Caco-2 (cell line): ENCODE results near the gene SMKR1. TPM values are rescaled to one million over a fixed set of nuclear protein-coding genes. Genes with fewer than 3 reads are reported as not detected.

Experiments used
- BruUV-seq: library from RNA; stranded (reverse); fragments of 400-500 nt; replicated peaks from 2 replicates; lab custom pipeline; 2021; lab: Mats Ljungman, UMichigan
- CTCF ChIA-PET: fragments of 300-600 bp; sonication (Branson Sonifier 250); formaldehyde crosslinking; loops from one replicate; lab custom pipeline; 2022; ENCODE audit warnings: antibody characterized with exemption; lab: Charles Lee
- POLR2A ChIA-PET: fragments of 300-600 bp; sonication (Branson Sonifier 250); formaldehyde crosslinking; loops from one replicate; lab custom pipeline; 2022; ENCODE audit warnings: antibody characterized with exemption; lab: Charles Lee
- DNase-seq, 2 experiments: peaks; one replicate each; pipeline versions ENCODE4 v3.0.0 to v3.0.0-alpha.2; 2020 to 2022
- H3K27me3 ChIP-seq: replicated peaks from 2 replicates; pipeline ENCODE4 v1.6.0; 2011; ENCODE audit warnings: low read length; ENCODE audit not compliant: control insufficient read depth, insufficient read depth
- H3K36me3 ChIP-seq: 2 replicates; pipeline ENCODE4 v1.5.1; 2011; ENCODE audit warnings: low read length; ENCODE audit not compliant: control insufficient read depth, insufficient read depth
- H3K4me1 ChIP-seq: fragments of 250-450 bp; sonication (Bioruptor Pico); 2 replicates; pipeline ENCODE4 v1.5.1; 2020; ENCODE audit warnings: mild to moderate bottlenecking
- H3K4me3 ChIP-seq: 2 replicates; pipeline ENCODE4 v1.5.1; 2011; ENCODE audit warnings: low read depth, mild to moderate bottlenecking, control low read depth, low read length
- H3K9me3 ChIP-seq: fragments of 250-450 bp; sonication (Bioruptor Pico); 2 replicates; pipeline ENCODE4 v1.5.1; 2020; ENCODE audit warnings: mild to moderate bottlenecking, moderate library complexity
- H3K27ac Mint-ChIP-seq: one replicate; pipeline ENCODE4 v1.8.0; 2022; ENCODE audit warnings: mixed read lengths; ENCODE audit not compliant: unreplicated experiment
- H3K27me3 Mint-ChIP-seq: one replicate; pipeline ENCODE4 v1.8.0; 2022; ENCODE audit warnings: mixed read lengths; ENCODE audit not compliant: insufficient read depth, unreplicated experiment
- H3K36me3 Mint-ChIP-seq: one replicate; pipeline ENCODE4 v1.8.0; 2022; ENCODE audit warnings: mild to moderate bottlenecking, mixed read lengths; ENCODE audit not compliant: insufficient read depth, unreplicated experiment
- H3K4me1 Mint-ChIP-seq: one replicate; pipeline ENCODE4 v1.8.0; 2022; ENCODE audit warnings: low read depth, mixed read lengths; ENCODE audit not compliant: unreplicated experiment
- H3K4me3 Mint-ChIP-seq: one replicate; pipeline ENCODE4 v1.8.0; 2022; ENCODE audit warnings: mild to moderate bottlenecking, moderate library complexity, mixed read lengths; ENCODE audit not compliant: unreplicated experiment
- H3K9me3 Mint-ChIP-seq: one replicate; pipeline ENCODE4 v1.8.0; 2022; ENCODE audit warnings: mixed read lengths; ENCODE audit not compliant: unreplicated experiment
- intact Hi-C: fragments of 100-400 bp; cut with micrococcal nuclease; formaldehyde crosslinking; loops from one replicate; pipeline ENCODE4 v1.10.0; 2022; ENCODE audit not compliant: unreplicated experiment
- total RNA-seq: library from RNA; stranded (reverse); gene quantifications from 2 replicates; pipeline ENCODE4 v1.2.3, GENCODE V29; 2022
- TF ChIP-seq, protein P1 (sequence below), 2 experiments: fragments of 200-600 bp in 1 of 2; IDR thresholded peaks; 1 replicate in 1 of 2; 2 replicates in 1 of 2; pipeline versions ENCODE4 v1.5.1 to v1.8.0; 2011 to 2022; ENCODE audit warnings: antibody characterized with exemption in 1 of 2, control low read depth in 1 of 2, inconsistent platforms in 1 of 2, low read depth in 1 of 2, low read length in 1 of 2, mild to moderate bottlenecking in 1 of 2, moderate library complexity in 1 of 2; ENCODE audit not compliant: insufficient read depth in 1 of 2, severe bottlenecking in 1 of 2, unreplicated experiment in 1 of 2

SMKR1 gene
- total RNA-seq, 1 experiment from 2014 or later, result not detected

DNA sequence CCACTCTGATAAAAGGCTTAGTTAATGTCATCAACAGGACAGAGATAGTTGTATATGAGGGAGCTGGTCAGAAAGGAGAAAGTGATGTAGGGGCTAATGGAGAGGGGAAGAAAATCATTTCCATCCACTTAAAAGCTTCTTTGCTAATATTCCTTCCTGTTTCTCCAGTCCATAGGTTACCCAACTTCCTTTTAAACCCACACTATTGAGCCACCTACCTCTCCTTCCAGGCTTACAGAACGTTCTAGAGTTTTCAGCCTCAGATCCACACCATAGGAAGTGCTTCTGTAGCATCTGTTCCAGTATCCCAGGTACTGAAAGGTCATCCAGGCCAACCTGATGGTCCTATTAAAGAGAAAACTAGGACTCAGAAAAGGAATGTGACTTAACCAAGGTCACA is 39.9 kb upstream of the SMKR1 start:
- ChIA-PET POLR2A (no interaction called here), CTCF (no interaction called here)
- Histone ChIP-seq H3K36me3 (no peaks in the 10 kb centered on the region; the same call in 1 of the 2 replicates), H3K27me3 (no peaks in the 10 kb centered on the region), H3K9me3 (no peaks in the 10 kb centered on the region), H3K4me3 (no peak overlapping the region), H3K4me1 (no peaks in the 10 kb centered on the region)
- no peak for DNase-seq
- Mint-ChIP-seq H3K27ac (no peak overlapping the region), H3K27me3 (no peaks in the 10 kb centered on the region), H3K36me3 (no peaks in the 10 kb centered on the region), H3K4me1 (no peaks in the 10 kb centered on the region), H3K4me3 (no peak overlapping the region), H3K9me3 (no peaks in the 10 kb centered on the region)
- intact Hi-C loops, result no loop called here
- BruUV-seq, result no TSS peak
- TF ChIP-seq, protein P1, sequence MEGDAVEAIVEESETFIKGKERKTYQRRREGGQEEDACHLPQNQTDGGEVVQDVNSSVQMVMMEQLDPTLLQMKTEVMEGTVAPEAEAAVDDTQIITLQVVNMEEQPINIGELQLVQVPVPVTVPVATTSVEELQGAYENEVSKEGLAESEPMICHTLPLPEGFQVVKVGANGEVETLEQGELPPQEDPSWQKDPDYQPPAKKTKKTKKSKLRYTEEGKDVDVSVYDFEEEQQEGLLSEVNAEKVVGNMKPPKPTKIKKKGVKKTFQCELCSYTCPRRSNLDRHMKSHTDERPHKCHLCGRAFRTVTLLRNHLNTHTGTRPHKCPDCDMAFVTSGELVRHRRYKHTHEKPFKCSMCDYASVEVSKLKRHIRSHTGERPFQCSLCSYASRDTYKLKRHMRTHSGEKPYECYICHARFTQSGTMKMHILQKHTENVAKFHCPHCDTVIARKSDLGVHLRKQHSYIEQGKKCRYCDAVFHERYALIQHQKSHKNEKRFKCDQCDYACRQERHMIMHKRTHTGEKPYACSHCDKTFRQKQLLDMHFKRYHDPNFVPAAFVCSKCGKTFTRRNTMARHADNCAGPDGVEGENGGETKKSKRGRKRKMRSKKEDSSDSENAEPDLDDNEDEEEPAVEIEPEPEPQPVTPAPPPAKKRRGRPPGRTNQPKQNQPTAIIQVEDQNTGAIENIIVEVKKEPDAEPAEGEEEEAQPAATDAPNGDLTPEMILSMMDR (IDR thresholded peaks at IDR 0.05; ENCODE audit: insufficient read depth in 1 of 2, low read depth in 1 of 2, low read length in 1 of 2, severe bottlenecking in 1 of 2, unreplicated experiment in 1 of 2), result no peak

DNA sequence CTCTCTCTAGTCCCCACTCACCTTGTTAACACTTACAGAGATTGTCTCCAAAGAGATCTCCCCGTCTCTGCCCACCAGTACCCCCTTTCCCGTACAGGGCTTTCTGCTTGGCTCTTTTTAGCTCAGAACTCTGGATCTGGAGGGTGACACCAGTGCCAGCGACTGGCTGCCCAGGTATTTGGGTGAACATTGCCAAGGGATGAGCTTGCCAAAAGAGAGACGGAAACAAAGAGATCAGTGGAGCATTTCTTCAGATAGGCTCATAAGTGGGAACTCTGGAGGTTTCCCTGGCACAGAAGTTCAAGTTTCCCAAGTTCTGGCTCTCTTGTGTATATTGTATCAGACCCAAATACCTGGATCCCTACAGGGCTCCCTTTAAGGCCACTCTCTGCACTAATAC is 38.1 kb upstream of the SMKR1 start:
- Histone ChIP-seq H3K27me3 (no peaks in the 10 kb centered on the region), H3K36me3 (no peaks in the 10 kb centered on the region; the same call in 1 of the 2 replicates), H3K4me3 (no peak overlapping the region), H3K4me1 (no peaks in the 10 kb centered on the region), H3K9me3 (no peaks in the 10 kb centered on the region)
- no peak overlapping the region for H3K4me3 Mint-ChIP-seq
- no peak for DNase-seq
- H3K4me1 Mint-ChIP-seq, result no peaks in the 10 kb centered on the region
- TF ChIP-seq, protein P1 (IDR thresholded peaks at IDR 0.05; ENCODE audit: insufficient read depth in 1 of 2, low read depth in 1 of 2, low read length in 1 of 2, severe bottlenecking in 1 of 2, unreplicated experiment in 1 of 2), result no peak
- no peaks in the 10 kb centered on the region for H3K9me3 Mint-ChIP-seq
- H3K27ac Mint-ChIP-seq, result no peak overlapping the region
- intact Hi-C loops, result no loop called here
- ChIA-PET CTCF (interaction anchor here (1.2 kb wide), 1 partner anchor 96 kb away, joined by 4 read pairs; no protein-coding TSS in a partner anchor), POLR2A (no interaction called here)
- no TSS peak for BruUV-seq
- H3K36me3 Mint-ChIP-seq, result no peaks in the 10 kb centered on the region
- no peaks in the 10 kb centered on the region for H3K27me3 Mint-ChIP-seq

DNA sequence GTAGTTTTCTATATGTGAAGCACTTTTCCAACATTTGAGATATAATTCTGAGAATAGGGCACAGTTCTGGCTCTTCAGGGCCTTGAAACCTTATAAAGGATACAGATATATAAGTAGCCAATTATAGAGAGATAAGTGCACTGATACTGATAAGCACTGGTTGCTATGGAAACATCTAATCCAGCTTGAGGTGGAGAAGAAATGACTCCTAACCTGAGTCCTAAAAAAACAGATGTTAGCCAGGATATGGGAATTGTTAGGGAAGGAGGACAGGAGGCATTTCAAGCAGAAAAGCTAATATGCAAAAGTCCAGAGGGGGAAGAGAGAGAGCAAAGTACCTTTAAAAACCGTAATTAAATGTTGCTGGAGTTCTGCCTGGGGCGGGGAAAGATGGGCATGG is 37.3 kb upstream of the SMKR1 start:
- no peak overlapping the region for H3K4me3 ChIP-seq
- no peaks in the 10 kb centered on the region; the same call in 1 of the 2 replicates for H3K36me3 ChIP-seq
- ChIA-PET CTCF (interaction anchor here (0.5 to 1.2 kb wide), 2 partner anchors 66 to 97 kb away, joined by 4 to 8 read pairs; no protein-coding TSS in a partner anchor), POLR2A (no interaction called here)
- intact Hi-C loops, result no loop called here
- Mint-ChIP-seq H3K27ac (no peak overlapping the region), H3K4me3 (no peak overlapping the region), H3K4me1 (no peaks in the 10 kb centered on the region), H3K9me3 (no peaks in the 10 kb centered on the region), H3K27me3 (no peaks in the 10 kb centered on the region), H3K36me3 (no peaks in the 10 kb centered on the region)
- no peaks in the 10 kb centered on the region for H3K27me3 ChIP-seq
- no peak for DNase-seq
- TF ChIP-seq, protein P1 (IDR thresholded peaks at IDR 0.05; ENCODE audit: insufficient read depth in 1 of 2, low read depth in 1 of 2, low read length in 1 of 2, severe bottlenecking in 1 of 2, unreplicated experiment in 1 of 2), result no peak
- H3K4me1 ChIP-seq, result no peaks in the 10 kb centered on the region
- BruUV-seq, result no TSS peak
- no peaks in the 10 kb centered on the region for H3K9me3 ChIP-seq
